AG10803 (cell line): ENCODE results near the gene GRAP.
"Not testable (repeated sequence)": the region's sequence is repeated elsewhere in the genome, so short reads cannot be mapped to it uniquely, and the experiment has no call there.

Source experiments
- DNase-seq: peaks from one replicate; pipeline ENCODE4 v3.0.0; 2010; ENCODE audit warnings: low read depth
- H3K4me3 ChIP-seq: 2 replicates; pipeline ENCODE4 v1.5.1; 2011; ENCODE audit warnings: mild to moderate bottlenecking, low read length, control low read depth
- TF ChIP-seq, protein P1 (sequence below): conservative IDR thresholded peaks from 2 replicates; pipeline ENCODE4 v1.5.1; 2011; ENCODE audit warnings: mild to moderate bottlenecking, low read length, control low read depth, inconsistent platforms

Gene GRAP

DNA sequence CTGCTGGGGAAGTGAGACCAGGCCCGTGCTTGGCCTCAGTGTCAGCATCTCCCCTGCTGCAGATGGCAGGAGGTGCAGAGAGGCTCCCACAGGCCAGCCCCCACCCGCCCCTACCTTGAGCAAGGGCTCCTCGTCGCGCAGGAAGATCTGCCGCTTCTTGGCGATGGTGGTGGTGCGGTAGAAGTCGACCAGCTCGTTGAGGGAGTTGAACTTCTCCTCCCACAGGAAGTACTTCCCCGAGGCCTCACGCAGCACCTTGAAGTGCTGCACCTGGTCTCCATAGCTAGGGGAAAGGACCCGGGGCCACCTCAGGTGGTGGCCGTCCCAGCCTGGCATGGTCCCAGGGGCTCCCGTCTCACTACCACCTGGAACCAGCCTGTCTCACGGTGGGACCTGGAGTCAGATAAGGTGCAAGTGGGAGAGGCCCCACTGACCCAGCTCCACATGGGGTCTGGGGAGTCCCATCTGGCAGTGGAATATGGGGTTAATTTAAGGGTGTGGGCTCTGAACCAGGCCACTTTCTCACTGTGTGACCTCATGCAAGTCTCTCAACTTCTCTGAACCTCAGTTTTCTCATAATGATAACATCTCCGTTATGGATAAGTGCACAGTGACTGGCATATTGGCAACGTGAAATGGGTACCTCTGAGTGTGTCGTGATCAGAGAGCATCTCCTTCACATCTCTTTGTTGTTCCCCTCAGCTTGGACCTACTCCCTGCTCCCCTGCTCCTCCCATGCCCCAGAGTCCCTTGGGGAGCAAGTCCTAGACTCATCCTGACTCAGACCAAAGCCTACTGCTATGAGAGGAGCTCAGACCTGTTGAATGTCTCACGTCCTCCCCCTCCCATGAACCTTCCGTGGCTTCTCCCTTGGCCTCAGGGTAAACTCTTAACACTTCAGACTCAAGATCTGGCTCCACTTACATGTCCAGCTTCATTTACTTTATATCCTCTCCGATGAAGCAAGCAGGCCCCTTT is 22.4 kb downstream of the GRAP start:
- H3K4me3 ChIP-seq, result no peak overlapping the region
- TF ChIP-seq, protein P1, sequence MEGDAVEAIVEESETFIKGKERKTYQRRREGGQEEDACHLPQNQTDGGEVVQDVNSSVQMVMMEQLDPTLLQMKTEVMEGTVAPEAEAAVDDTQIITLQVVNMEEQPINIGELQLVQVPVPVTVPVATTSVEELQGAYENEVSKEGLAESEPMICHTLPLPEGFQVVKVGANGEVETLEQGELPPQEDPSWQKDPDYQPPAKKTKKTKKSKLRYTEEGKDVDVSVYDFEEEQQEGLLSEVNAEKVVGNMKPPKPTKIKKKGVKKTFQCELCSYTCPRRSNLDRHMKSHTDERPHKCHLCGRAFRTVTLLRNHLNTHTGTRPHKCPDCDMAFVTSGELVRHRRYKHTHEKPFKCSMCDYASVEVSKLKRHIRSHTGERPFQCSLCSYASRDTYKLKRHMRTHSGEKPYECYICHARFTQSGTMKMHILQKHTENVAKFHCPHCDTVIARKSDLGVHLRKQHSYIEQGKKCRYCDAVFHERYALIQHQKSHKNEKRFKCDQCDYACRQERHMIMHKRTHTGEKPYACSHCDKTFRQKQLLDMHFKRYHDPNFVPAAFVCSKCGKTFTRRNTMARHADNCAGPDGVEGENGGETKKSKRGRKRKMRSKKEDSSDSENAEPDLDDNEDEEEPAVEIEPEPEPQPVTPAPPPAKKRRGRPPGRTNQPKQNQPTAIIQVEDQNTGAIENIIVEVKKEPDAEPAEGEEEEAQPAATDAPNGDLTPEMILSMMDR, result no peak
- peak; percentile 28 for DNase-seq

DNA sequence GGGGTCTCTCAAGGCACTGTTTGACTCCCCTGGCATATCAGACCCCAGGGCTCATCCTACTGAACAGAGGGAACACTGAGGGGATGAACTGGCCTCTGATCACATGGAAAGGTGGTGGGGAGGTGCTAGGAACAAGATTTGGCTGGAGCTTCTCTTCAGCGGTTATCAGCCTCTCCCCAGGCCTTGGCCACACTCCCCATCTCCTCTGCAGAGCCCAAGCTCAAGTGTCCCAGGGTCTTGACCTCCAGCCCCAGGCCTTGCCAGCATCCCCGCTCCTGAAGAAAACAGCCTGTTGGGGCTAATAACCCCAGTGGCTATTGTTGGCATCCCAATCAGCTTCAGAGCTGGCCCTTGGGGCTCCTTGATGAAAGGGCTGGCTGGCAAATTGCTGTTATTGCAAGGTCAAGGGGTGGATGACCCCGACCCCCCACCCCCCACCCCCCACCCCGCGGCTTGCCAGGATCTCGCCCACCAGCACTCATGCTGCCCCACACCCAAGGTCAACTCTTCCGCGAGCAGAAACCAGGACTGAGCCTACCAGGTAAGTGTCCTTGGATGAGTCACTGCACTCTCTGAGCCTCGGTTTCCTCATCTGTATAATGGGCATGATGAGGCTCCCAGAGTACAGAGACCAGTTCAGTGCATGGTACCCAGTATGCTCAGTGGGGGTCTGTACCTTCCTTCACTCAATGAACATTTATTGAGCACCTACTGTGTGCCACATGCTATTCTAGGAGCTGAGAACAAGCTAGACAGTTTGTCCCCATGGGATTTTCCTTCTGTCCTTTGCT is 23.4 kb downstream of the GRAP start:
- no peak overlapping the region for H3K4me3 ChIP-seq
- TF ChIP-seq, protein P1, result no peak

DNA sequence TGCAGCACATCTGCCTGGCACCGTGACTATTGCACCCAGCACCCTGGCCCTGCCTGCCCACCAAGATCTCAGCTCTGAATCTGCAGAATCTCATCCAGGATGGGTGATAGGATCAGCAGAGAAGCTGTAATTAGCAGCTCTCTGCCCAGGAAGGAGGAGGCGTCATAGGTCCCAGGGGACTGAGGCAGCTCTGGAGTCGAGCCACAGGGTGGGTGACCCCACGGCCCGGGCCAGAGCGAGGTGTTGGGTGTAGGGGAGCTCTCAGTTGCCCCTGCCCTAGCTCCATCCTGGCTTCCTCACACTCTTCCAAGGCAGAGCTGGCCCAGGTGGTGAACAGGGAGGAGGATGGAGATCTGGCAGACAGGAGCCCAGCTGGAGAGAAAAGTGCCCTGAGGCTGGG is 24.0 kb downstream of the GRAP start:
- TF ChIP-seq, protein P1, result no peak
- H3K4me3 ChIP-seq, result no peak overlapping the region
- no peak for DNase-seq

More for the DNA sequence above, 23.4 kb downstream of the GRAP start:
- DNase-seq, result no peak

DNA sequence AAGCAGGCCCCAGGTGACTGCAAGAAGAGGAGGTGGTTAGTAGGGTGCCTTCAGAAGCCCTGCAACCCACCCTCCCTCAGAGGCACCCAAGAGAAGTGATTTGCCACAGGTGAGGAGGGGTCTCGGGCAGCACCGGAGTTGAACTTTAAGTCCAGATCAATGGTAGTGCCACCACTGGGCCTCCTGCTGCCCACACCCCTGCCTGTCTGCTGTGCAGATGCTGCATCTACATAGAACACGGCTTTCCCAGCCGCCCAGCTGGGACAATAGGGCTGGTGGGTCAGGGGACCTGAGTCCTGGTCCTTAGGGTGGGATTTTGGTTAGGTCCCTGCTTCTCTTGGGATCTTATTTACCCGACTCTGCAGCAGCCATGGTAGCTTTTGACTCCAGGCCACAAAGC is 24.6 kb downstream of the GRAP start:
- no peak overlapping the region for H3K4me3 ChIP-seq
- TF ChIP-seq, protein P1, result no peak
- no peak for DNase-seq

DNA sequence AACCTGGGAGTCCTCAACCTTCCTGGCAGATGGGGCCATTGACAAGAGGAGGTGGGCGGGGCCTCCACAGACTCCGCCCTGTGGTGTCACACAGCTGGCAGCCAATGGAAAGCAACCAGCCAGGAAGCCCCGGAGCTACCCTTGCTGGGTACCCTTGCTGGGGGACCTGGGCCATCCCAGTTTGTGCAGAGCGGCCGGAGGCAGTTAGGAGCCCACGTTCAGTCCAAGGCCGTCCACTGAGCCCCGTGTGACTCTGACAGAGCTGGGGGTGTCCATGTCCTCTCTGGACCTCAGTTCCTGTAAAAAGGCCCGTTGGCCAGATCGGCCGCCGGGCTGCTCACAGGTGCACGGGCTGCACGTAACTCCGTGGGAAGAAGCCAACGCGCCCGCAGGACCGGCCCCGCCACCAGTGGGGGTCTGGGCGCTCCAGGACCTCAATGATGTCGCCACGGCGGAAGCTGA is 25.1 kb downstream of the GRAP start:
- H3K4me3 ChIP-seq, result no peak overlapping the region
- TF ChIP-seq, protein P1, result no peak
- DNase-seq, result no peak

DNA sequence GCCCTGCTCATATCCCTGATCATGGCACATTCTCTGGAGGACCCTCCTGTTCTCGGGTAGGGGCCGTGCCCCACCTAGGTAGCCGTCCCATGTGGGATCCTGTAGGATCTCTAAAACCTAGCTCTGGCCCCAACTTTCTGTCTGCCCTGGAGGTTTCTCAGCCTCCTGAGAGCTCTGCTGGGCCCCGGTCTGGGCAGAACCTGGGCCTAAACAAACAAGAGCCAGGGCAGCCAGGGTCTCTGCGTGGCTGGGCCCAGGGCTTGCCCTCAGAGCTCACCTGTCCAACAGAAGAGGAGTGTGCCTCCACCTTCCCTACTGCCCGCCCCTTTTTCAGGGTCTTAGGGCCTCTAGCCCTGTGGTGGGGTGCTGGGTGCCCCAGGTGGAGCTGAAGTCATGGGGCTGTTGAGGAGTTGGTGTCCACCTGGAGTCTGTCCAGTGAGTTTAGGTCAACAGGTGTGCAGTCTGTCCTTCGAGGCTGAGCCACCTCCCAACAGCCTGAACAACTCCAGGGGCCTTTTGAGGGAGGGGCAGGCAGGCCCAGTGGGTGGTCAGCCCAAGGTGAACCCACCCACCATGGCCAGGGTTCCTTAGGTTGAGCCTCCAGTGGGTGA is 25.6 kb downstream of the GRAP start:
- not testable (repeated sequence) for H3K4me3 ChIP-seq

DNA sequence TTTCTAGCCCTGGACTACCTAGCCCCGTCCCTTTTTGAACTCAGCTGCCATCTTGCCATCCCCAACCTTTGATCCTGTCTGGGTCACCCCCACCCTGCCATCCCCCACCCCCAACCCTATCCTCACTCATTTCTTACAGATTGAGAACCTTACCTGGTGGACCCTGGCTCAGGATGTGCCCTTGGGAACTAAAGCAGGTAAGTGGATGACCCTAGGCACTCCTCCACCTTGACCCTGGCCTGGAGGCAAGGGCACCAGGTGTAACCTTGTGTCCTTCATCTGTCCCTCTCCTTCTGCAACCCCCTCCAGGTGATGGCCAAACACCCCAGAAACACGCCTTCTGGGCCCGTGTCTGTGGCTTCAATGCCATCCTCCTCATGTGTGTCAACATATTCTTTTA is 26.7 kb downstream of the GRAP start:
- no peak overlapping the region for H3K4me3 ChIP-seq
- TF ChIP-seq, protein P1, result no peak

More for the DNA sequence above, 25.6 kb downstream of the GRAP start:
- not testable (repeated sequence) for DNase-seq

More for the DNA sequence above, 26.7 kb downstream of the GRAP start:
- DNase-seq, result no peak
